Fibroblast of peridontal ligament (primary cell): ENCODE measurements around the gene FAM221B.

Experiments
- DNase-seq: peaks from one replicate; pipeline ENCODE4 v3.0.0-alpha.2; 2010; ENCODE audit errors: extremely low read depth

Gene FAM221B

GRCh38 chr9:35828716-35829083 is at the start of gene FAM221B:
FAM221B (minus strand) TSS chr9:35828732; CDS start chr9:35826161, 2,571 bp downstream.
- DNase-seq = no peak

GRCh38 chr9:35872505-35872904 is 44.0 kb upstream of the FAM221B start:
- DNase-seq = no peak

GRCh38 chr9:35871545-35871944 is 43.0 kb upstream of the FAM221B start:
- no peak for DNase-seq

DNA sequence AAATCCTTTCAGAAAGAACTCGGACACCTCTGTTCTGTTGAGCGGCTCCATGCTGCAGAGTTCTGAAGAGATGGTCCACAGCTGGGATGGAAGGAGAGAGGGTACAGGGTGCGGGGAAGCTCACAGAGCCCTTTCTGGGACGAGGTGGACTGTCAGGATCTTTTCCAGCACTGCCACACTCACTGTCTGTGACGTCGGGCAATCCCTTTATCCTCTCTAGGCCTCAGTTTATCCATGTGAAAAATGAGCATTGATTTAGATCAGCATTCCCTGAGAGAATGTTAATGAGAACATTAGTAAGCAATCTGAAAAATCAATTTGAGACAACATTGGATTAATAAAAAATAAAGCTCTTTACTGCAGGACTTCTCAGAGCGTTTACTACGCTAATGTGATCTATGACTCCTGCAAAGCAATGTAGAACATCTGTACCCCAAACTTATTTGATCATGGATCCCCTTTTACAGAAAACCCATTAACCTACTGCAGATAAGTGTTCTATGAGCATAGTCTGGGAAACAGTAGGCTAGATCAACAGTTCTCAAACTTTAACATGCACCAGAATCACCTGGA is 41.9 kb upstream of the FAM221B start, which contains the start of gene OR13J1:
OR13J1 (minus strand) TSS at position 51 of the 573 bp plus-strand sequence; CDS start at position 51, 0 bp downstream.
- DNase-seq = no peak

- DNase-seq = no peak
Measured at GRCh38 chr9:35869621-35870216, 41.2 kb upstream of the FAM221B start.

DNA sequence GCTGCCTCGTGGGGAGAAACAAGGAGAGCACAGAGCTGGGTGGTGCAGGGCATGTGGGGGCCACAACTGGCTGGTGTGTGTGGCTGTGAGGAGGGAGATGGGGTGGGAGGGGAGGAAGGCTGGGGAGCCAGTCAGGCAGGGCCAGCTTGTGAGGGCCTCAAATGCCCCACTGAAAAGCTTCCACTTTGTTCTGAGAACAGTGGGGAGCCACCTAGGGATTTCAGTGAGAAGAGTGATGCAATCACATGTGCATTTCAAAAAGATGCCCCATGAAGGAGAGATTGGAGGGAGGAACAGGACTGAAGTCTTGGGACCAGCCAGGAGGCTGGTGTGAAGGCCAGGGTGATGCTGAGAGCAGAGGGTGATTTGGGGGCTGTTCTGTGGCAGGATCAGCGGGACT is 40.4 kb upstream of the FAM221B start:
- no peak for DNase-seq

DNA sequence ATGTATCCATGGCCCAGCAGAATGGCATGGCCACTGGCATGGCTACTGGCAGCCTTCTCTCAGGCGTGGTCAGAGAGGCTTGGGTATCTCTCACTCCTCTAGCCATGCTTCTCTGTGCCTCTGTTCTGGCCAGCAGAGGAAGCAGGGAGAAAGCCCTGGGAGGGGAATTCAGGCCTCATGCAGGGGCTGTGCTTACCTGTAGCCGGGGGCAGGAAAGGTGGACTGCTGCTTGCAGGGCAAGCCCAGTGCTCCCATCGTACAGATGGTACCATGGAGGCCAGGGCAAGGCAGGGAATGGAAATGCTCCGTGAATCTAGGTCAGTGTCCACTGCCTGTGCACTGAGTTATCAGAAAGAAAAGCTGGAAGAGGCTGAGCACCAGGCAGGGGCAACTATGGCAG is 39.0 kb upstream of the FAM221B start:
- no peak for DNase-seq

- DNase-seq = no peak
Measured at GRCh38 chr9:35864695-35865255, 36.2 kb upstream of the FAM221B start.

GRCh38 chr9:35863583-35863982 is 35.1 kb upstream of the FAM221B start:
- no peak for DNase-seq

- no peak for DNase-seq
Measured at GRCh38 chr9:35862328-35862727, 33.8 kb upstream of the FAM221B start.

DNA sequence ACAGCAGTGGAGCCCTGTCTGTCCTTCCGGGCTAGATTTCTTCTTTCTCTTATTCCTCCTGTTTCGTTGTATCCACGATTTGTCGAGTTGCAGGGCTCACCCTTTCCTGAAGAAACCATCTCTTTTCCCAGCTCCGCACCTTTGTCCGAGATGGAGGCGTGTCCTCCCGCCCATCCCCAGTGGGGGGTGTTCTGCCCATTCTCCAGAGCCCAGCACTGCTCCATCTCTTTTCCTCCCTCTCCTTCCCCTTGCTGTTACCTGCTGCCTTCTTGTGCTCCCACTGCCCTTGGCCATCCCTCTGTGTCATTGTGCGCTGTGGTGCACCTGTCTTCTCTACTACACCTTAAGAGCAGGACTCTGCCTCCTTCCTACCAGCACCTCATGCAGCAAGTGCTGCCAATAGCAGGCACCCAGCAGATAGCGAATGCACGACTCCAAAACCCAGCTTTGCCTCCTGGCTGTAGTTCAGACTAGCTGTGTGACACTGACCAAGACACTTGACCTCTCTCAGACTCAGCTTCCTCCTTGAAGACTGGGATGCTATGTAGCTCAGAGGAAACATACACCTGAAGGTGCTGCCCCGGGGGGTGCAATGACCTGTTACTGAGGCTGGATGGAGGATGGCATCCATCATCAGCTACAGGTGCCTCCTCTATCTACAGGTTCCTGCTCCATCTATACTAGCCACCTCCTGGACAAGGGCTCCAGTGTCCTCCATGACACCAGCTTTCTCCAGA is 32.8 kb upstream of the FAM221B start:
- no peak for DNase-seq

GRCh38 chr9:35859990-35860339 is 31.4 kb upstream of the FAM221B start:
- DNase-seq = peak; percentile 8

- peak; percentile 31 for DNase-seq
Measured at GRCh38 chr9:35859310-35859989, 30.9 kb upstream of the FAM221B start.

GRCh38 chr9:35858458-35858857 is 29.9 kb upstream of the FAM221B start:
- no peak for DNase-seq

DNA sequence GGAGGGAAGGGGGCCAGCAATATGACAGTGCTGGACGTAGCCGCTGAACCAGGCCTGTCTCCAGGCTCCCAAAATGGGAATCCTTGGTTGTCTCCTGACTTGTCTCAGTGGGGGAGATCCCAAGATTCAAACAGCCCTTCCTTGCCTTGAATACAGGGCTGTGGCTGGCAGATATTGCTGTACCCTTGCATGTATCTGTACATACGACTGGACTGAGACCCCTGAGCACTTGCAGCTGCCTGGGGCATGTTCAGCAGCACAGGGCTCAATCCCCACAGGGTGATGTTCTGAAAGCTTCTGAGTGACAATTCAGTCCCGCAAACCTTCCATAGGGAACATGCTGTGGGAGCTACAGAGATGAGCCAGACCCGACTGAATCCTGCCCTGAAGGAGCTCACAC is 28.4 kb upstream of the FAM221B start:
- no peak for DNase-seq

DNA sequence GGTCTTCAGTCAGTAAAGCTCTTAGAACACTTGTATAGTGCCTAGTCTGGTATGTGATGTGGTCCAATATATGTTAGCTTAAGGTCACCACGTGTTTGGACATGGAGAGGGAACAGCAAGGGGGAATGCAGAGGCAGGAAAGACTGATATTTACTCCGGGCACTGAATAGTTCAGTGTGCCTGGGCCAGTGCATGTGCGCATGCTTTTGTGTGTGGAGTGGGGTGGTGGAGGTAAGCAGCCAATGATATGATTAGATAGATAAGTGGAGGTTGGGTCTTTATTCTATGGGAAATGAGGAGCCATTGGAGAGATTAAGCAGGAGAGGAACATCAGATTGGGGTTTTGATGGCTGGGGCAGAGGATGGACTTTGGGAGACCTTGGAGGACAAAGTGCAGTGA is 27.7 kb upstream of the FAM221B start:
- DNase-seq = no peak

- DNase-seq = no peak
Measured at GRCh38 chr9:35854091-35854762, 25.7 kb upstream of the FAM221B start.

DNA sequence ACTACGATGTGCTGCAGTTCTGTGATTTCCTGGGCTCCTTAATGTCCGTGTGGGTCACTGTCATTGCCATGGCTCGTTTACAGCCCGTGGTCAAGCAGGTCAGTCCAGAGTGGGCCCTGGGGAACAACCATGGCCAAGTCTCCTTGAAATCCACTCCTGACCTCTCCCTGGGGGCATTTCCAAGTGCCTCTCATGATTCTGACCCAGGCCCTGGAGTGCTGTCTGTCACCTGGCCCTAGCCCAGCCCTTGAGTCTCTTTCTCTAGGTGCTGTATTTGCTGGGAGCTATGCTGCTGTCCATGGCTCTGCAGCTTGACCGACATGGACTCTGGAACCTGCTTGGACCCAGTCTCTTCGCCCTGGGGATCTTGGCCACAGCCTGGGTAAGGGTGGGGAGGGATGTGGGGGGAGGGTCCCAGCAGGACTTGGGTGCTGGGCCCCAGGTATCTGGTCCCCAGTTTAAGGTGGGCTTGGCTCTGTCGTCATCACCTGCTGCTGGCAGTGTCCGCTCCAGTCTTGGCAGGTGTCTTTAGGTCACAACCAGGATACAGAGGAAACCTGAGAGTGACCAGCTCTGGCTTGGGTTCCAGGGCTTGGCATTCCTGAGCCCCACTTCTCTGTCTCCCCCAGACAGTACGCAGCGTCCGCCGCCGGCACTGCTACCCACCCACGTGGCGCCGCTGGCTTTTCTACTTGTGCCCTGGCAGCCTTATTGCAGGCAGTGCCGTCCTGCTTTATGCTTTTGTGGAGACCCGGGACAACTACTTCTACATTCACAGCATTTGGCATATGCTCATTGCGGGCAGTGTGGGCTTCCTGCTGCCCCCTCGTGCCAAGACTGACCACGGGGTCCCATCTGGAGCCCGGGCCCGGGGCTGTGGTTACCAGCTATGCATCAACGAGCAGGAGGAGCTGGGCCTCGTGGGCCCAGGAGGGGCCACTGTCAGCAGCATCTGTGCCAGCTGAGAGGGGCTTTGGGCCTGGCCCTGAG is 24.6 kb upstream of the FAM221B start:
- DNase-seq = no peak

DNA sequence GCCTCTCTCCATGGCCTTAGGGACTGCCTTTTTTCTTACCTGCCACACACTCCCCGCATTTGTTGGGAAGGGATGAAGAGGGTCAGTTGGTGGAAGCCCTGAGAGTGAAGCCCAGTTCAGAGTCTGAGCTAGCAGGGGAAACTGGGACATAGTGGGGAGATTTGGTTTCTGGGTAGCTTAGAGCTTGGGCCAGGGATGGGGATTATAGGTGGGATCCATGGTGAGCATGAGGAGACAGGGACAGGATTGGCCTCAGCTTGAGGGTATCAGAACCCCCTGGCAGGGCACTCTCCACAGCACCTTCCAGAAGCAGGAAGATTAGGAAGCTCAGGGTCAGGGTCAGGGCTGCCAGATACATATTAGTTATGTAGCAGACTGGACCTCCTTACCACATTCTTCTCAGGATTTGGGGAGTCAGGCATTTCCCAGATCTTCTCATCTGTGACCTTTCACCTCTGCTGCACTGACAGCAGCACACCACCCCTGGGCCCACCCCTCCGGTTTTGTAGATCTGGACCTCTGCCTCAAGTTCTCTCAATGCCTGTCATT is 23.8 kb upstream of the FAM221B start:
- DNase-seq = no peak
